ENCODE measurements around the gene CACUL1.

DNA sequence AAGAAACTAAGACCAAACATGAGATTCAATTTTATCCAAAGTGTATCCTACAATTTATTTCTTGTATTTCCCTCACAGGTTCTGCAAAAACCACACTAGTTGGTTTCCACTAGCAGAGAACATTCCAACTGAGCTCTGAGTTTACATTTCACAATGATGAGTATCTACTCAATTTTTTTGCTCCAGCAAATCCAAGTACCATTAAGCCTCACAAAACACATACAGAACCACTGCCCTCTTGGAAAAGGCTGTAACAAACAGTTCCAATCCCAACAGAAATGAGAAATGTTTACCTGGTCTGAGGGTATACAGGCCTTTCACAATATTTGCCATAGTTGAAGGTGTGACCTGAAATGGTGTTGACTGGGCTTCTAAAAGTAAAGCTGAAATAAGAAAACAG lies 59.9 kb downstream of the CACUL1 start:
- TF ChIP-seq, protein P1, sequence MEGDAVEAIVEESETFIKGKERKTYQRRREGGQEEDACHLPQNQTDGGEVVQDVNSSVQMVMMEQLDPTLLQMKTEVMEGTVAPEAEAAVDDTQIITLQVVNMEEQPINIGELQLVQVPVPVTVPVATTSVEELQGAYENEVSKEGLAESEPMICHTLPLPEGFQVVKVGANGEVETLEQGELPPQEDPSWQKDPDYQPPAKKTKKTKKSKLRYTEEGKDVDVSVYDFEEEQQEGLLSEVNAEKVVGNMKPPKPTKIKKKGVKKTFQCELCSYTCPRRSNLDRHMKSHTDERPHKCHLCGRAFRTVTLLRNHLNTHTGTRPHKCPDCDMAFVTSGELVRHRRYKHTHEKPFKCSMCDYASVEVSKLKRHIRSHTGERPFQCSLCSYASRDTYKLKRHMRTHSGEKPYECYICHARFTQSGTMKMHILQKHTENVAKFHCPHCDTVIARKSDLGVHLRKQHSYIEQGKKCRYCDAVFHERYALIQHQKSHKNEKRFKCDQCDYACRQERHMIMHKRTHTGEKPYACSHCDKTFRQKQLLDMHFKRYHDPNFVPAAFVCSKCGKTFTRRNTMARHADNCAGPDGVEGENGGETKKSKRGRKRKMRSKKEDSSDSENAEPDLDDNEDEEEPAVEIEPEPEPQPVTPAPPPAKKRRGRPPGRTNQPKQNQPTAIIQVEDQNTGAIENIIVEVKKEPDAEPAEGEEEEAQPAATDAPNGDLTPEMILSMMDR (conservative IDR thresholded peaks at IDR 0.05; ENCODE audit: low read length): no peak
- TF ChIP-seq EZH2phosphoT487 (IDR thresholded peaks at IDR 0.05; ENCODE audit: borderline replicate concordance, low read depth, low read length): no peak
